H9 (cell line): ENCODE measurements around the gene FKBP4. TPM values are rescaled to one million over a fixed set of nuclear protein-coding genes. Genes with fewer than 3 reads are reported as not detected.

Source experiments
- DNase-seq: peaks from one replicate; pipeline ENCODE4 v3.0.0-alpha.2; 2017
- H2AFZ ChIP-seq: one replicate; pipeline ENCODE4 v1.6.1; 2013; ENCODE audit warnings: mild to moderate bottlenecking, low read length, control low read depth, moderate library complexity
- H2AK5ac ChIP-seq: 2 replicates; pipeline ENCODE4 v1.6.1; 2013; ENCODE audit warnings: low read length, control low read depth, mixed read lengths; ENCODE audit not compliant: insufficient read length
- H2BK120ac ChIP-seq: one replicate; pipeline ENCODE4 v1.6.1; 2013; ENCODE audit warnings: low read depth, mild to moderate bottlenecking, low read length, control low read depth, inconsistent platforms; ENCODE audit not compliant: poor library complexity, severe bottlenecking
- H2BK12ac ChIP-seq: 2 replicates; pipeline ENCODE4 v1.6.1; 2013; ENCODE audit warnings: low read length, control low read depth, mixed read lengths, low read depth; ENCODE audit not compliant: insufficient read length
- H2BK15ac ChIP-seq: 2 replicates; pipeline ENCODE4 v1.6.1; 2013; ENCODE audit warnings: low read depth, low read length, control low read depth
- H2BK20ac ChIP-seq: one replicate; pipeline ENCODE4 v1.6.1; 2013; ENCODE audit warnings: low read depth, mild to moderate bottlenecking, low read length, control low read depth, inconsistent platforms; ENCODE audit not compliant: poor library complexity, severe bottlenecking
- H2BK5ac ChIP-seq: 2 replicates; pipeline ENCODE4 v1.6.1; 2013; ENCODE audit warnings: low read length, control low read depth, mixed read lengths; ENCODE audit not compliant: insufficient read length
- H3K14ac ChIP-seq: 2 replicates; pipeline ENCODE4 v1.6.1; 2013; ENCODE audit warnings: low read length, control low read depth; ENCODE audit not compliant: insufficient read depth
- H3K18ac ChIP-seq: 2 replicates; pipeline ENCODE4 v1.6.1; 2013; ENCODE audit warnings: low read depth, mild to moderate bottlenecking, mixed read lengths, low read length, control low read depth; ENCODE audit not compliant: insufficient read length
- H3K23ac ChIP-seq: 2 replicates; pipeline ENCODE4 v1.6.1; 2013; ENCODE audit warnings: low read length, control low read depth, mixed read lengths, low read depth; ENCODE audit not compliant: insufficient read length
- H3K23me2 ChIP-seq: 2 replicates; pipeline ENCODE4 v1.6.1; 2013; ENCODE audit warnings: low read depth, mild to moderate bottlenecking, mixed read lengths, low read length, control low read depth; ENCODE audit not compliant: insufficient read length, poor library complexity, severe bottlenecking
- H3K27ac ChIP-seq: 2 replicates; pipeline ENCODE4 v1.5.1; 2013; ENCODE audit warnings: low read length, control low read depth, mixed read lengths, low read depth; ENCODE audit not compliant: insufficient read length
- H3K27me3 ChIP-seq: 2 replicates; pipeline ENCODE4 v1.6.1; 2013; ENCODE audit warnings: low read length, control low read depth, inconsistent platforms; ENCODE audit not compliant: insufficient read depth
- H3K4ac ChIP-seq: 2 replicates; pipeline ENCODE4 v1.6.1; 2013; ENCODE audit warnings: low read depth, mild to moderate bottlenecking, control low read depth, inconsistent platforms, low read length, moderate library complexity
- H3K4me1 ChIP-seq: 2 replicates; pipeline ENCODE4 v1.6.1; 2013; ENCODE audit warnings: low read length, control low read depth, inconsistent platforms; ENCODE audit not compliant: insufficient read depth
- H3K4me2 ChIP-seq: 2 replicates; pipeline ENCODE4 v1.6.1; 2013; ENCODE audit warnings: low read length, control low read depth, mixed read lengths; ENCODE audit not compliant: insufficient read length, insufficient read depth
- H3K56ac ChIP-seq: 2 replicates; pipeline ENCODE4 v1.6.1; 2013; ENCODE audit warnings: low read depth, mild to moderate bottlenecking, mixed read lengths, low read length, control low read depth; ENCODE audit not compliant: insufficient read length
- H3K79me1 ChIP-seq: 2 replicates; pipeline ENCODE4 v1.6.1; 2013; ENCODE audit warnings: low read depth, mild to moderate bottlenecking, moderate library complexity, low read length, control low read depth, inconsistent platforms; ENCODE audit not compliant: insufficient read depth, poor library complexity, severe bottlenecking
- H3K79me2 ChIP-seq: 2 replicates; pipeline ENCODE4 v1.6.1; 2013; ENCODE audit warnings: low read length, control low read depth, inconsistent platforms; ENCODE audit not compliant: insufficient read depth
- H3K9ac ChIP-seq: 2 replicates; pipeline ENCODE4 v1.6.1; 2013; ENCODE audit warnings: low read length, control low read depth, mixed read lengths; ENCODE audit not compliant: insufficient read length; ENCODE audit errors: extremely low read depth
- H3K9me3 ChIP-seq: one replicate; pipeline ENCODE4 v1.6.1; 2013; ENCODE audit warnings: low read depth, low read length, inconsistent platforms; ENCODE audit not compliant: control insufficient read depth
- H3T11ph ChIP-seq: one replicate; pipeline ENCODE4 v1.6.1; 2013; ENCODE audit warnings: mild to moderate bottlenecking, low read length, control low read depth, inconsistent platforms
- H4K20me1 ChIP-seq: one replicate; pipeline ENCODE4 v1.6.1; 2013; ENCODE audit not compliant: control insufficient read depth, insufficient read length, insufficient read depth
- H4K5ac ChIP-seq: 2 replicates; pipeline ENCODE4 v1.6.1; 2013; ENCODE audit warnings: low read depth, mild to moderate bottlenecking, mixed read lengths, low read length, control low read depth; ENCODE audit not compliant: insufficient read length
- H4K8ac ChIP-seq: replicated peaks from 2 replicates; pipeline ENCODE4 v1.6.1; 2013; ENCODE audit warnings: low read length, control low read depth, mixed read lengths, low read depth; ENCODE audit not compliant: insufficient read length
- H4K91ac ChIP-seq: 2 replicates; pipeline ENCODE4 v1.6.1; 2013; ENCODE audit warnings: low read depth, mild to moderate bottlenecking, moderate library complexity, mixed read lengths, low read length, control low read depth; ENCODE audit not compliant: insufficient read length
- H3K27ac Mint-ChIP-seq, 3 experiments: 2 replicates in 2 of 3; 3 replicates in 1 of 3; pipeline ENCODE4 v1.8.0; 2020 to 2021; ENCODE audit warnings: mixed read lengths in 3 of 3, mild to moderate bottlenecking in 1 of 3, moderate library complexity in 1 of 3
- H3K27me3 Mint-ChIP-seq: 2 replicates; pipeline ENCODE4 v1.8.0; 2021; ENCODE audit warnings: low read depth, mild to moderate bottlenecking, moderate library complexity, mixed read lengths
- H3K36me3 Mint-ChIP-seq, 3 experiments: 2 replicates in 2 of 3; 3 replicates in 1 of 3; pipeline ENCODE4 v1.8.0; 2020 to 2021; ENCODE audit warnings: low read depth in 3 of 3, mixed read lengths in 3 of 3; ENCODE audit not compliant: insufficient read depth in 1 of 3
- H3K4me1 Mint-ChIP-seq, 2 experiments: 2 replicates each; pipeline ENCODE4 v1.8.0; 2020; ENCODE audit warnings: mixed read lengths in 2 of 2
- H3K4me3 Mint-ChIP-seq, 2 experiments: 2 replicates in 1 of 2; 3 replicates in 1 of 2; pipeline ENCODE4 v1.8.0; 2020 to 2021; ENCODE audit warnings: mild to moderate bottlenecking in 2 of 2, mixed read lengths in 2 of 2, moderate library complexity in 1 of 2
- H3K9me3 Mint-ChIP-seq, 2 experiments: 2 replicates in 1 of 2; 3 replicates in 1 of 2; pipeline ENCODE4 v1.8.0; 2020; ENCODE audit warnings: mild to moderate bottlenecking in 2 of 2, mixed read lengths in 2 of 2, moderate library complexity in 1 of 2
- WGBS: extraction: QIAGEN DNeasy Blood & Tissue Kit; methylation state at CpG from one replicate; pipeline ENCODE4 v1.1.7; 2013; ENCODE audit warnings: missing lambda C conversion rate, low lambda C conversion rate, mixed read lengths; ENCODE audit not compliant: insufficient read length; ENCODE audit errors: extremely low coverage; 5-methylcytosine and 5-hydroxymethylcytosine counted together
- total RNA-seq: library from RNA; stranded (reverse); gene quantifications from 2 replicates; pipeline ENCODE4 v1.2.1, GENCODE V29; 2021
- TF ChIP-seq, protein P1 (sequence below): fragments of 200-600 bp; sonication (generic); conservative IDR thresholded peaks from 3 replicates; pipeline ENCODE4 v1.8.0; 2021; ENCODE audit warnings: antibody characterized with exemption, mild to moderate bottlenecking

The FKBP4 gene
- total RNA-seq, 1 experiment from 2014 or later = 221 TPM

DNA sequence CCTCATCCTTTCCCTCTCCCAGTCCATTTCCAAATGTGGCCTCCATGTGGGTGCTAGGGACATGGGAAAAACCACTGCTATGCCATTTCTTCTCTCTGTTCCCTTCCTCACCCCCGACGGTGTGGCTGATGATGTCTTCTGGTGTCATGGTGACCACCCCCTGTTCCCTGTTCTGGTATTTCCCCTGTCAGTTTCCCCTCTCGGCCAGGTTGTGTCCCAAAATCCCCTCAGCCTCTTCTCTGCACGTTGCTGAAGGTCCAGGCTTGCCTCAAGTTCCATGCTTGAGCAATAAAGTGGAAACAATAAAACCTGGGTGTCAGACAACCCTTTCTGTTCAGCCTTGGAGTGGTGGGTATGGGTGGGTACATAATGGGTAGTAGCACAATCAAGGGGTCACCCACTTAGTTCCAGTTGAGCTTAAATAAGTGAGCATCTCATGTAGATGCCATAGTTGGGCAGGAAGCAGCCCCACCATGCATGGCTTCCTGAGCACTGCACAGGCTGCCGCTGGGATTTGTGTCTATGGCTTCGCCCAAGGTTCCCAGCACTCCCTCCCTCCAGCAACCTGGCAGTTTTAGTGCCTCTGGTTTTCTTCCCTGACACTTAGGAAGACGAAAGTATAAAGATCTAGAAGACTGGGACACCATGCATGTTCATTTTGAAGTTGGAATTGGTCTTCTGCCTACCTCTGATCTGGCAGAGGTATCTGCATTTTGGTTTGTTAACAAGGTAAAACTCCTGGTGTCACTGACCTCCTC is 9.0 kb downstream of the FKBP4 start:
- Histone ChIP-seq H3K27me3 (no peaks in the 10 kb centered on the region), H3K56ac (no peak overlapping the region), H4K8ac (no peak overlapping the region), H2BK15ac (no peak overlapping the region), H3K79me1 (no peaks in the 10 kb centered on the region), H3K23ac (no peak overlapping the region), H4K5ac (no peak overlapping the region), H2AFZ (no peak overlapping the region), H3K23me2 (no peaks in the 10 kb centered on the region), H3K79me2 (no peaks in the 10 kb centered on the region), H4K20me1 (no peaks in the 10 kb centered on the region), H3K9me3 (no peaks in the 10 kb centered on the region), H2BK12ac (no peak overlapping the region), H2AK5ac (no peak overlapping the region), H3T11ph (no peak overlapping the region), H3K4me1 (no peaks in the 10 kb centered on the region), H3K14ac (no peak overlapping the region), H2BK5ac (no peak overlapping the region), H3K18ac (no peak overlapping the region), H3K27ac (no peak overlapping the region), H2BK20ac (no peak overlapping the region), H3K4ac (no peak overlapping the region), H4K91ac (no peak overlapping the region), H3K9ac (no peak overlapping the region), H3K4me2 (no peak overlapping the region), H2BK120ac (no peak overlapping the region)
- Mint-ChIP-seq H3K9me3 (no peaks in the 10 kb centered on the region), H3K27me3 (no peaks in the 10 kb centered on the region), H3K4me1 (no peaks in the 10 kb centered on the region), H3K36me3 (peaks cover 52 to 84% (median 69%) of the 10 kb centered on the region in 3 experiments), H3K27ac (no peak overlapping the region; a peak in 1 of 7 replicates), H3K4me3 (no peak overlapping the region)
- DNase-seq = no peak
- no CpG with 5 or more reads among the region's 7 CpGs for WGBS
- TF ChIP-seq, protein P1, sequence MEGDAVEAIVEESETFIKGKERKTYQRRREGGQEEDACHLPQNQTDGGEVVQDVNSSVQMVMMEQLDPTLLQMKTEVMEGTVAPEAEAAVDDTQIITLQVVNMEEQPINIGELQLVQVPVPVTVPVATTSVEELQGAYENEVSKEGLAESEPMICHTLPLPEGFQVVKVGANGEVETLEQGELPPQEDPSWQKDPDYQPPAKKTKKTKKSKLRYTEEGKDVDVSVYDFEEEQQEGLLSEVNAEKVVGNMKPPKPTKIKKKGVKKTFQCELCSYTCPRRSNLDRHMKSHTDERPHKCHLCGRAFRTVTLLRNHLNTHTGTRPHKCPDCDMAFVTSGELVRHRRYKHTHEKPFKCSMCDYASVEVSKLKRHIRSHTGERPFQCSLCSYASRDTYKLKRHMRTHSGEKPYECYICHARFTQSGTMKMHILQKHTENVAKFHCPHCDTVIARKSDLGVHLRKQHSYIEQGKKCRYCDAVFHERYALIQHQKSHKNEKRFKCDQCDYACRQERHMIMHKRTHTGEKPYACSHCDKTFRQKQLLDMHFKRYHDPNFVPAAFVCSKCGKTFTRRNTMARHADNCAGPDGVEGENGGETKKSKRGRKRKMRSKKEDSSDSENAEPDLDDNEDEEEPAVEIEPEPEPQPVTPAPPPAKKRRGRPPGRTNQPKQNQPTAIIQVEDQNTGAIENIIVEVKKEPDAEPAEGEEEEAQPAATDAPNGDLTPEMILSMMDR = no peak
